K562 (cell line): ENCODE results near the gene CACNA2D3. TPM values are rescaled to one million over a fixed set of nuclear protein-coding genes. Genes with fewer than 3 reads are reported as not detected.

ENCODE experiments used
- ATAC-seq: fragments of 200-7000 bp; cut with Tn5 transposase; 3 replicates; pipeline ENCODE4 v1.9.1; 2020; ENCODE audit warnings: moderate library complexity
- BruUV-seq: library from RNA; stranded (reverse); fragments of 400-500 nt; replicated peaks from 2 replicates; lab custom pipeline; 2021; lab: Mats Ljungman, UMichigan
- CTCF ChIA-PET: fragments of 300-600 bp; formaldehyde crosslinking; extraction: SDS; loops from one replicate; lab custom pipeline; 2021; ENCODE audit warnings: low intra/inter-chr PET ratio; lab: Yijun Ruan, JAX
- POLR2A ChIA-PET: fragments of 300-600, 350-650 bp; sonication (Branson Sonifier 250); formaldehyde crosslinking; extraction: SDS; loops from one replicate; lab custom pipeline; 2021; ENCODE audit warnings: antibody characterized with exemption, inconsistent platforms; lab: Yijun Ruan, JAX
- DNase-seq, 4 experiments: peaks; one replicate each; pipeline versions ENCODE4 v3.0.0 to v3.0.0-alpha.2; 2011 to 2018; ENCODE audit warnings: low spot score in 3 of 4, mixed read lengths in 3 of 4; ENCODE audit errors: extremely low read depth in 1 of 4
- FAIRE-seq: peaks from 2 replicates; lab custom pipeline; 2011; peaks lifted over from hg19 to GRCh38; lab: Jason Lieb, UNC
- H2AFZ ChIP-seq: 2 replicates; pipeline ENCODE4 v1.6.0; 2011; ENCODE audit warnings: low read depth, low read length, control low read depth, inconsistent platforms
- H3K27ac ChIP-seq: fragments of 200-600 bp; 3 replicates; pipeline ENCODE4 v1.8.0; 2011; ENCODE audit warnings: low read depth, mild to moderate bottlenecking, control low read depth, inconsistent platforms, low read length, moderate library complexity, mixed read lengths; ENCODE audit errors: extremely low read depth
- H3K27me3 ChIP-seq, 2 experiments: fragments of 300-600 bp in 1 of 2; 2 replicates in 1 of 2; 3 replicates in 1 of 2; pipeline versions ENCODE4 v1.6.0 to v1.8.0; 2011; ENCODE audit warnings: inconsistent platforms in 2 of 2, low read length in 2 of 2, mild to moderate bottlenecking in 1 of 2, mixed read lengths in 1 of 2, moderate library complexity in 1 of 2; ENCODE audit not compliant: control insufficient read depth in 2 of 2, insufficient read depth in 2 of 2
- H3K36me3 ChIP-seq: fragments of 300-600 bp; 3 replicates; pipeline ENCODE4 v1.8.0; 2011; ENCODE audit warnings: mild to moderate bottlenecking, low read length, inconsistent platforms; ENCODE audit not compliant: control insufficient read depth, insufficient read depth
- H3K4me1 ChIP-seq, 2 experiments: fragments of 200-600 bp in 1 of 2; replicated peaks in 1 of 2; 2 replicates in 1 of 2; 3 replicates in 1 of 2; pipeline versions ENCODE4 v1.5.1 to v1.8.0; 2011; ENCODE audit warnings: inconsistent platforms in 2 of 2, low read length in 2 of 2, mild to moderate bottlenecking in 1 of 2, mixed read lengths in 1 of 2, moderate library complexity in 1 of 2; ENCODE audit not compliant: control insufficient read depth in 2 of 2, insufficient read depth in 2 of 2
- H3K4me2 ChIP-seq: 2 replicates; pipeline ENCODE4 v1.6.1; 2011; ENCODE audit warnings: low read length, control low read depth, inconsistent platforms, mixed read lengths; ENCODE audit not compliant: insufficient read depth
- H3K4me3 ChIP-seq: fragments of 200-600 bp; sonication (generic), shearing (Covaris generic); 2 replicates; pipeline ENCODE4 v1.5.1; 2016; ENCODE audit warnings: control low read depth, inconsistent platforms
- H3K79me2 ChIP-seq: fragments of 200-600 bp; 3 replicates; pipeline ENCODE4 v1.8.0; 2011; ENCODE audit warnings: low read length, inconsistent platforms; ENCODE audit not compliant: control insufficient read depth, insufficient read depth
- H3K9ac ChIP-seq, 2 experiments: 2 replicates each; pipeline versions ENCODE4 v1.6.0 to v1.6.1; 2011; ENCODE audit warnings: low read depth in 2 of 2, low read length in 2 of 2, control low read depth in 1 of 2, inconsistent platforms in 1 of 2, mild to moderate bottlenecking in 1 of 2, mixed read lengths in 1 of 2; ENCODE audit not compliant: insufficient read depth in 1 of 2
- H3K9me1 ChIP-seq: one replicate; pipeline ENCODE4 v1.6.0; 2011; ENCODE audit warnings: inconsistent platforms, mild to moderate bottlenecking, low read length, moderate library complexity; ENCODE audit not compliant: control insufficient read depth, insufficient read depth
- H3K9me3 ChIP-seq: replicated peaks from 2 replicates; pipeline ENCODE4 v1.5.1; 2011; ENCODE audit warnings: low read depth, low read length, inconsistent platforms; ENCODE audit not compliant: control insufficient read depth, insufficient read depth
- H4K20me1 ChIP-seq: replicated peaks from 2 replicates; pipeline ENCODE4 v1.6.1; 2011; ENCODE audit warnings: low read length, inconsistent platforms, mixed read lengths; ENCODE audit not compliant: control insufficient read depth, insufficient read depth
- BRD4 ChIP-seq: fragments of 200-600 bp; sonication (generic); IDR thresholded peaks from 2 replicates; pipeline ENCODE4 v1.6.1; 2017; ENCODE audit warnings: inconsistent platforms
- CC2D1A ChIP-seq: fragments of 450-650 bp; IDR thresholded peaks from 2 replicates; pipeline ENCODE4 v1.6.1; 2017; ENCODE audit warnings: mild to moderate bottlenecking
- ELK1 ChIP-seq: sonication (generic); formaldehyde crosslinking; IDR thresholded peaks from 2 replicates; pipeline ENCODE4 v1.8.1; 2022; ENCODE audit warnings: missing genetic modification reagents
- HEY1 ChIP-seq: fragments of 250-450 bp; sonication (Bioruptor Pico); IDR thresholded peaks from 2 replicates; pipeline ENCODE4 v1.5.0; 2020; ENCODE audit warnings: mild to moderate bottlenecking, moderate library complexity, borderline replicate concordance
- MYBL2 ChIP-seq, 2 experiments: fragments of 450-650 bp in 1 of 2; sonication (generic) in 1 of 2; formaldehyde crosslinking in 1 of 2; IDR thresholded peaks; 2 replicates each; pipeline versions ENCODE4 v1.6.1 to v1.8.1; 2017 to 2022; ENCODE audit warnings: borderline replicate concordance in 1 of 2, inconsistent platforms in 1 of 2, low read depth in 1 of 2, mild to moderate bottlenecking in 1 of 2, missing genetic modification reagents in 1 of 2, moderate library complexity in 1 of 2
- POLR2AphosphoS2 ChIP-seq: IDR thresholded peaks from 2 replicates; pipeline ENCODE4 v1.6.1; 2012; ENCODE audit warnings: low read length, improper control_type of control experiment
- PYGO2 ChIP-seq: fragments of 450-650 bp; IDR thresholded peaks from 2 replicates; pipeline ENCODE4 v1.6.1; 2016; ENCODE audit warnings: mild to moderate bottlenecking, missing genetic modification characterization, moderate library complexity, missing compliant biosample characterization
- RB1 ChIP-seq: fragments of 450-650 bp; IDR thresholded peaks from 2 replicates; pipeline ENCODE4 v1.6.1; 2017; ENCODE audit warnings: low read depth, mild to moderate bottlenecking
- RBBP5 ChIP-seq: fragments of 200-600 bp; sonication (generic); IDR thresholded peaks from 2 replicates; pipeline ENCODE4 v1.6.1; 2012; ENCODE audit warnings: borderline replicate concordance, mild to moderate bottlenecking, low read length, control low read depth, inconsistent platforms; ENCODE audit not compliant: insufficient read depth, poor library complexity, severe bottlenecking
- SIRT6 ChIP-seq: IDR thresholded peaks from one replicate; pipeline ENCODE4 v1.6.1; 2012; ENCODE audit warnings: low read depth, mild to moderate bottlenecking, control low read depth, inconsistent platforms, low read length, moderate library complexity
- ZNF311 ChIP-seq: fragments of 250-450 bp; sonication (Bioruptor Pico); IDR thresholded peaks from 2 replicates; pipeline ENCODE4 v1.4.0; 2020; ENCODE audit warnings: mild to moderate bottlenecking, moderate library complexity
- ZNF586 ChIP-seq: fragments of 450-650 bp; formaldehyde crosslinking; conservative IDR thresholded peaks from 2 replicates; pipeline ENCODE4 v1.4.0; 2020; ENCODE audit warnings: mild to moderate bottlenecking, moderate library complexity
- ZNF589 ChIP-seq: fragments of 200-800 bp; sonication (Bioruptor generic); IDR thresholded peaks from 2 replicates; pipeline ENCODE4 v1.6.1; 2016; ENCODE audit warnings: low read depth, missing genetic modification characterization, missing compliant biosample characterization
- WGBS: fragments of 100-300 bp; shearing (Covaris generic); methylation state at CpG from one replicate; pipeline ENCODE4 v1.1.6; 2016; ENCODE audit warnings: low coverage, mixed read lengths; ENCODE audit not compliant: insufficient coverage; ENCODE audit errors: missing lambda C conversion rate; 5-methylcytosine and 5-hydroxymethylcytosine counted together
- in situ Hi-C: fragments of 300-500 bp; cut with MboI; formaldehyde crosslinking; loops from 4 replicates; pipeline ENCODE4 v1.15.0; 2018; ENCODE audit warnings: inconsistent platforms, mixed read lengths
- intact Hi-C: fragments of 100-400 bp; cut with micrococcal nuclease; formaldehyde crosslinking; loops from 2 replicates; pipeline ENCODE4 v1.14.2; 2022
- polyA plus RNA-seq, 8 experiments: library from polyadenylated mRNA; depleted of rRNA in 4 of 8; stranded (reverse) in 5 of 8; unstranded in 3 of 8; fragments of >200 nt; fragmentation: Nextera tagmentation in 2 of 8; fragmentation: Illumina TruSeq in 1 of 8; extraction: Ambion mirVana in 2 of 8; extraction: Trizol in 1 of 8; gene quantifications; 2 replicates each; pipeline versions ENCODE4 v1.2.1 to v1.2.3, GENCODE V29; 2011 to 2014; ENCODE audit warnings: inconsistent platforms in 1 of 8, missing spikeins in 1 of 8
- total RNA-seq, 7 experiments: library from RNA; depleted of rRNA in 6 of 7; stranded (reverse); fragments of >200 nt in 6 of 7; fragmentation: Illumina TruSeq in 2 of 7; extraction: Trizol in 2 of 7; gene quantifications; 2 replicates each; pipeline versions ENCODE4 v1.2.1 to v1.2.3, GENCODE V29; 2011 to 2021; ENCODE audit warnings: low replicate concordance in 1 of 7

Gene CACNA2D3
- total and polyA plus RNA-seq, 9 of the 15 experiments (the other 6 are each of a cell fraction or from before 2014, with no cell fraction given) = 0.01 TPM; not detected in 8

GRCh38 chr3:54858093-54858785, 735.9 kb downstream of the CACNA2D3 start:
- intact Hi-C loops (no loop called here), in situ Hi-C loops (no loop called here)
- Histone ChIP-seq H3K9ac (no peak overlapping the region), H3K36me3 (no peaks in the 10 kb centered on the region), H3K9me3 (no peaks in the 10 kb centered on the region), H3K4me3 (no peak overlapping the region), H3K27ac (no peak overlapping the region), H3K4me1 (no peaks in the 10 kb centered on the region; a peak in 1 of 5 replicates), H3K27me3 (no peaks in the 10 kb centered on the region), H2AFZ (no peak overlapping the region), H3K4me2 (no peak overlapping the region), H3K79me2 (no peaks in the 10 kb centered on the region), H4K20me1 (0 out of 2 replicates have a peak, but pooled peaks cover 3% of the 10 kb centered on the region), H3K9me1 (no peaks in the 10 kb centered on the region)
- ATAC-seq = no peak
- BruUV-seq = no TSS peak
- 0% methylated on average over 4 of the region's 4 CpGs for WGBS
- DNase-seq = no peak
- TF ChIP-seq ZNF589 (CRISPR knock-in tag) (no peak), ZNF586 (CRISPR knock-in tag) (no peak), RB1 (no peak), MYBL2 (IDR thresholded peaks at IDR 0.05; ENCODE audit: low read depth) (no peak), MYBL2 (CRISPR knock-in tag; IDR thresholded peaks at IDR 0.05; ENCODE audit: borderline replicate concordance) (no peak), RBBP5 (no peak), BRD4 (no peak), HEY1 (CRISPR knock-in tag) (no peak), CC2D1A (no peak), PYGO2 (no peak), SIRT6 (no peak), ZNF311 (CRISPR knock-in tag) (no peak), ELK1 (no peak), POLR2AphosphoS2 (no peak)
- CTCF ChIA-PET = no interaction called here
- FAIRE-seq = no peak
- POLR2A ChIA-PET = interaction anchor here (0.8 kb wide), 1 partner anchor 68 kb away, joined by 3 read pairs; no protein-coding TSS in a partner anchor
